AG09309 (cell line): ENCODE data around the gene PLA2G10.

Experiments used
- DNase-seq: peaks from one replicate; pipeline ENCODE4 v3.0.0-alpha.2; 2010; ENCODE audit warnings: low read depth
- H3K4me3 ChIP-seq: 2 replicates; pipeline ENCODE4 v1.5.1; 2011; ENCODE audit warnings: mild to moderate bottlenecking, low read depth, low read length, moderate library complexity; ENCODE audit not compliant: control insufficient read depth
- CTCF ChIP-seq: IDR thresholded peaks from 2 replicates; pipeline ENCODE4 v1.5.1; 2011; ENCODE audit warnings: mild to moderate bottlenecking, low read depth, low read length, inconsistent platforms; ENCODE audit not compliant: insufficient read depth, control insufficient read depth; ENCODE audit errors: missing control alignments

Gene PLA2G10

GRCh38 chr16:14629919-14630619 lies 64.0 kb downstream of the PLA2G10 start, which contains the start of gene PARN:
Gene PARN (minus strand): TSS chr16:14630260. CDS start chr16:14630125, 135 bp downstream.
- no peak for TF ChIP-seq CTCF
- peak within 1 kb of the TSS; percentile 63 for H3K4me3 ChIP-seq
- DNase-seq, result peak; percentile 82

- TF ChIP-seq CTCF, result no peak
- no peak for DNase-seq
- peak overlapping the region; percentile 63 for H3K4me3 ChIP-seq
Observed at GRCh38 chr16:14629612-14629918, 64.5 kb downstream of the PLA2G10 start.

- H3K4me3 ChIP-seq, result peak overlapping the region; percentile 63
- no peak for TF ChIP-seq CTCF
- no peak for DNase-seq
Observed at GRCh38 chr16:14628806-14629611, 65.1 kb downstream of the PLA2G10 start.

GRCh38 chr16:14627078-14627477 lies 67.0 kb downstream of the PLA2G10 start:
- no peak overlapping the region for H3K4me3 ChIP-seq
- DNase-seq, result no peak
- no peak for TF ChIP-seq CTCF
